Osteocyte (in vitro differentiated cells): Measurements from ENCODE around the gene ZNF592. TPM values are rescaled to one million over a fixed set of nuclear protein-coding genes. Genes with fewer than 3 reads are reported as not detected.
"Not testable (repeated sequence)": the region's sequence is repeated elsewhere in the genome, so short reads cannot be mapped to it uniquely, and the experiment has no call there.

Experiments used
- DNase-seq: peaks from one replicate; pipeline ENCODE4 v3.0.0; 2021; ENCODE audit warnings: mixed read lengths; ENCODE audit not compliant: unreplicated experiment; ENCODE audit errors: extremely low spot score
- H3K27ac Mint-ChIP-seq: one replicate; pipeline ENCODE4 v1.8.0; 2021; ENCODE audit warnings: mild to moderate bottlenecking, mixed read lengths; ENCODE audit not compliant: unreplicated experiment
- H3K27me3 Mint-ChIP-seq: one replicate; pipeline ENCODE4 v1.8.0; 2021; ENCODE audit warnings: mixed read lengths; ENCODE audit not compliant: unreplicated experiment
- H3K36me3 Mint-ChIP-seq: one replicate; pipeline ENCODE4 v1.8.0; 2021; ENCODE audit warnings: mixed read lengths; ENCODE audit not compliant: unreplicated experiment
- H3K4me1 Mint-ChIP-seq: one replicate; pipeline ENCODE4 v1.8.0; 2021; ENCODE audit warnings: mixed read lengths; ENCODE audit not compliant: unreplicated experiment
- H3K4me3 Mint-ChIP-seq: one replicate; pipeline ENCODE4 v1.8.0; 2021; ENCODE audit warnings: mild to moderate bottlenecking, moderate library complexity, mixed read lengths; ENCODE audit not compliant: unreplicated experiment
- H3K9me3 Mint-ChIP-seq: one replicate; pipeline ENCODE4 v1.8.0; 2021; ENCODE audit warnings: mixed read lengths; ENCODE audit not compliant: unreplicated experiment
- total RNA-seq: library from RNA; stranded (reverse); gene quantifications from 2 replicates; pipeline ENCODE4 v1.2.1, GENCODE V29; 2021
- TF ChIP-seq, protein P1 (sequence below): fragments of 200-600 bp; sonication (generic); IDR thresholded peaks from 2 replicates; pipeline ENCODE4 v1.5.0; 2021; ENCODE audit warnings: antibody characterized with exemption, mild to moderate bottlenecking, moderate library complexity

Gene ZNF592
- total RNA-seq, 1 donor from 2014 or later, result 30.1 TPM

DNA sequence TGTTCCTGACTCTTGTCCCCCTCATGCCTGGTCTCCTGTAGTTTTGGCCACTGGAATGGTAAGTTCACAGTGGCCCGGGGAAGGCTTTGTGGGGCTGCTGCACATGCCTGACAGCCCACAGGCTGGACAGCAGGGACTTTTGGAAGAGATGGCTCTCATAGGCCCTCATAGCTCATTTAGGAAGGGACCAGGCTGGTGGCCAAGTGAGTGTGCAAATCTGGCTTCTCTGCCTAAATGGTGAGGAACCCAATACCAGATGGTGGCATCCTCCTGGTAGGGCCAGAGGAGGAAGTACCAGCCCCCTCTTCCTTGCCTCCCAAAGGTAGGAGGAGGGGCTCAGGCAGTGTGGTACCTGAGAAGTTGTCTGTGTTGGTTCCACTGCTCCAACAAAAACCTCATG, 94.4 kb downstream of the ZNF592 start:
- H3K27ac Mint-ChIP-seq, result no peak overlapping the region
- H3K4me3 Mint-ChIP-seq, result no peak overlapping the region
- TF ChIP-seq, protein P1, sequence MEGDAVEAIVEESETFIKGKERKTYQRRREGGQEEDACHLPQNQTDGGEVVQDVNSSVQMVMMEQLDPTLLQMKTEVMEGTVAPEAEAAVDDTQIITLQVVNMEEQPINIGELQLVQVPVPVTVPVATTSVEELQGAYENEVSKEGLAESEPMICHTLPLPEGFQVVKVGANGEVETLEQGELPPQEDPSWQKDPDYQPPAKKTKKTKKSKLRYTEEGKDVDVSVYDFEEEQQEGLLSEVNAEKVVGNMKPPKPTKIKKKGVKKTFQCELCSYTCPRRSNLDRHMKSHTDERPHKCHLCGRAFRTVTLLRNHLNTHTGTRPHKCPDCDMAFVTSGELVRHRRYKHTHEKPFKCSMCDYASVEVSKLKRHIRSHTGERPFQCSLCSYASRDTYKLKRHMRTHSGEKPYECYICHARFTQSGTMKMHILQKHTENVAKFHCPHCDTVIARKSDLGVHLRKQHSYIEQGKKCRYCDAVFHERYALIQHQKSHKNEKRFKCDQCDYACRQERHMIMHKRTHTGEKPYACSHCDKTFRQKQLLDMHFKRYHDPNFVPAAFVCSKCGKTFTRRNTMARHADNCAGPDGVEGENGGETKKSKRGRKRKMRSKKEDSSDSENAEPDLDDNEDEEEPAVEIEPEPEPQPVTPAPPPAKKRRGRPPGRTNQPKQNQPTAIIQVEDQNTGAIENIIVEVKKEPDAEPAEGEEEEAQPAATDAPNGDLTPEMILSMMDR, result no peak
- peaks cover 11% of the 10 kb centered on the region for H3K9me3 Mint-ChIP-seq
- DNase-seq, result no peak
- peaks cover 5% of the 10 kb centered on the region for H3K27me3 Mint-ChIP-seq
- peaks cover 29% of the 10 kb centered on the region for H3K4me1 Mint-ChIP-seq
- peaks cover 5% of the 10 kb centered on the region for H3K36me3 Mint-ChIP-seq

DNA sequence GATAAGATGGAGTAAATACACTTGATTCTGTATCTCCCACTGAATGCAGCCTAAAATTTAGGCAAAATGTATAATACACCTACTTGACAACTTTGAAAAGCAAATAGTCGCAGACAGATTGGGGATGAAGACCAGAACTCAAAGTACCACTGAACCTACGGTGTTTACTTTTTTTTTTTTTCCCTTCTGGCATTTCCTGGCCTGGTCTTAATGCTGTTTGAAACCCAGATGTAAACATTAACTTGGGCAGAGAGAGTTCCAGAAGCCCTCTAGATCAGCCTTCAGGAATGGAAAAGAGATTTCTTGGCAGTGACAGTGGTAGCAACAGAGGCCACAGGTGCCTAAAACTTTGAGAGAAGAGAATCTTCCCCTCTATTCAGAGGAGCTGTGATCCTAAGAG, 96.6 kb downstream of the ZNF592 start:
- Mint-ChIP-seq H3K36me3 (peaks cover 5% of the 10 kb centered on the region), H3K4me3 (no peak overlapping the region), H3K27me3 (peaks cover 5% of the 10 kb centered on the region), H3K4me1 (peaks cover 23% of the 10 kb centered on the region), H3K27ac (no peak overlapping the region), H3K9me3 (peaks cover 13% of the 10 kb centered on the region)
- TF ChIP-seq, protein P1, result no peak
- DNase-seq, result no peak

DNA sequence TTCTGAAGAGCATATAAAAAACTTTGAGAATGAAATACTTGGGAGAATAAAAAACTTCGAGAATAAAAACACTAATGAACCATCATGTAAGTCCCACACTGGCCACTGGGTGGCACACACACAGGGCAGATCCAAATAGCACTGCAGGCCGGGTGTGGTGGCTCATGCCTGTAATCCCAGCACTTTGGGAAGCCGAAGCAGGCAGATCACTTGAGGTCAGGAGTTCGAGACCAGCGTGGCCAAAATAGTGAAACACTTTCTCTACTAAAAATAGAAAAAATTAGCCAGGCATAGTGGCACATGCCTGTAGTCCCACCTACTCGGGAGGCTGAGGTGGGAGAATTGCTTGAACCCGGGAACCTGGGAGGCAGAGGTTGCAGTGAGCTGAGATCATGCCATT, 97.2 kb downstream of the ZNF592 start:
- not testable (repeated sequence) for H3K27ac Mint-ChIP-seq, H3K4me3 Mint-ChIP-seq, H3K27me3 Mint-ChIP-seq, DNase-seq, H3K36me3 Mint-ChIP-seq
- TF ChIP-seq, protein P1, result peak; percentile 69
- Mint-ChIP-seq H3K4me1 (peaks cover 19% of the 10 kb centered on the region), H3K9me3 (peaks cover 13% of the 10 kb centered on the region)

DNA sequence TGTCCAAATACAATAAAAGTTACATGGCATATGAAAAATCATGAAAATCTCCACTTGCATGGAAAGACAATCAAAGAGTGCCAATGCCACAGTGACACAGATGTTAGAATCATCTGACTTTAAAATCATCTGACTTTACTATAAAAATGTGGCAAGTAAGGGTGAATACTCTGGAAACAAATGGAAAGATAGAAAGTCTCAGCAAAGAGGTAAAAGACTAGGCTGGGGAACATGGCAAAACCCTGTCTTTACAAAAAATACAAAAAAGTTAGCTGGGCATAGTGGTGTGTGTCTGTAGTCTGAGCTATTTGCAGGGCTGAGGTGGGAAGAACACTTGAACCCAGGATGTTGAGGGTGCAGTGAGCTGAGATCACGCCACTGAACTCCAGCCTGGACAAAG, 97.9 kb downstream of the ZNF592 start:
- peaks cover 12% of the 10 kb centered on the region for H3K4me1 Mint-ChIP-seq
- peaks cover 13% of the 10 kb centered on the region for H3K9me3 Mint-ChIP-seq
- H3K27me3 Mint-ChIP-seq, result peaks cover 5% of the 10 kb centered on the region
- H3K36me3 Mint-ChIP-seq, result peaks cover 5% of the 10 kb centered on the region
- no peak overlapping the region for H3K27ac Mint-ChIP-seq
- TF ChIP-seq, protein P1, result no peak
- no peak overlapping the region for H3K4me3 Mint-ChIP-seq
- no peak for DNase-seq

DNA sequence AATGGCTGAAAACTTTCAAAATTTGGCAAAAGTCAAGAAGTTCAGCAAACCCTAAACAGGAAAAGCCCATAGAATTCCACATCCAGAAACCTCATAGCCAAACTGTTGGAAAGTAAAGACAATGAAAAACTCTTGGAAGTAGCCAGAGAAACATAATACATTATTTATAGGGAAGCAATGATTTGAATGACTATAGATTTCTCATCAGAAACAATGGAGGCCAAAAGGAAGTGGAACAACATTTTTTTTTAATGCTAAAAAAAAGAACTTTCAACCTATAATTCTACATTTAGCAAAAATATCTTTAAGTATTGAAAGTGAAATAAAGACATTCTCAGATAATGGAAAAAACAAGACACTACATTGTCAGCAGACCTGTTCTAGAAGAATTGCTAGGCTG, 99.0 kb downstream of the ZNF592 start:
- peaks cover 13% of the 10 kb centered on the region for H3K9me3 Mint-ChIP-seq
- no peak overlapping the region for H3K4me3 Mint-ChIP-seq
- DNase-seq, result no peak
- no peaks in the 10 kb centered on the region for H3K27me3 Mint-ChIP-seq
- H3K27ac Mint-ChIP-seq, result no peak overlapping the region
- peaks cover 8% of the 10 kb centered on the region for H3K4me1 Mint-ChIP-seq
- peaks cover 5% of the 10 kb centered on the region for H3K36me3 Mint-ChIP-seq
- TF ChIP-seq, protein P1, result no peak
